ENCODE data around the gene WDR76.

WDR76 gene

GRCh38 chr15:43915631-43916325 is 89.0 kb downstream of the WDR76 start:
- TF ChIP-seq GATA2 (IDR thresholded peaks at IDR 0.05; ENCODE audit: low read depth, low read length) (no peak), GATA3 (IDR thresholded peaks at IDR 0.05; ENCODE audit: low read depth, low read length) (no peak)

GRCh38 chr15:43916326-43916660 is 89.5 kb downstream of the WDR76 start:
- TF ChIP-seq GATA2 (IDR thresholded peaks at IDR 0.05; ENCODE audit: low read depth, low read length), result no peak
- no peak for TF ChIP-seq GATA3 (IDR thresholded peaks at IDR 0.05; ENCODE audit: low read depth, low read length)

Data from SH-SY5Y (cell line).